HG03196 (cell line): ENCODE measurements around the gene CCL19.

Experiments used
- ATAC-seq: cut with Tn5 transposase; IDR thresholded peaks from one replicate; pipeline ENCODE4 v1.9.1; 2021; ENCODE audit not compliant: unreplicated experiment

Gene CCL19

GRCh38 chr9:34701023-34701768, 10.1 kb upstream of the CCL19 start:
- ATAC-seq = no peak

GRCh38 chr9:34694811-34695210, 3.7 kb upstream of the CCL19 start:
- no peak for ATAC-seq

DNA sequence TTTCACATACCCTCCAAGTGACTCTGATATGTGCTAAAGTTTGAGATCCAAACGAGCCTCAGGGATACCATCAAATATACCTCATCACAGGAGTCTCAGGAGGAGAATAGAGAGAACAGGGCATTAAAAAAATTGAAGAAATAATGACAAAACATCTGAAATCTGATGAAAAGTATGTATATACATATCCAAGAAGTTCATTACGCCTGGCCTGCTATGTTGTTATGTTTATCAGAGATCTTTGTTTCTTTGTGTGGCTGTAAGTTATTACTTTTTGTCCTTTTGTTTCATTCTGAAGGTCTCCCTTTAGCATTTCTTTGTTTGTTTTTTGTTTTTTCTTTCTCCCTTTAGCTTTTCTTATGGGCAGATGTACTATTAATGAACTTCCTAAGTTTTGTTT, 2.5 kb upstream of the CCL19 start:
- no peak for ATAC-seq

- no peak for ATAC-seq
Measured at GRCh38 chr9:34691936-34692315, 850 bp upstream of the CCL19 start.

GRCh38 chr9:34689512-34689911, 1.6 kb downstream of the CCL19 start:
- no peak for ATAC-seq

DNA sequence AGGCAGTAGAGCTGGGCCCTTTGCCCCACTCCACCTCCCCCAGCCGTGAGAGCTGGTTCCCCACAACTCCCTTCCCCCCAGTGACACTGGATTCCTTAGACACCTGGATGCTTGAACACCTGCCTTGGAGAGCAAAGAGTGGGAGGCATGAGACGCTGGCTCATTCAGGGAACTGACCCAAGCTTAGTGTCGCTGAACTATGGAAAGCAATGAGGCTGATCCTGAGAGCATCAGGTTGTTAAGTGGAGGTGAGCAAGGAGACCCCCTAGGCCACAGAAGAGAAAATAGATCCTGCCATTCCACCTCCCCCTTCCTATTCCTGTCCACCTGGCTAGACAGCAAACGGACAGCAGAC, 2.0 kb downstream of the CCL19 start:
- ATAC-seq = no peak

DNA sequence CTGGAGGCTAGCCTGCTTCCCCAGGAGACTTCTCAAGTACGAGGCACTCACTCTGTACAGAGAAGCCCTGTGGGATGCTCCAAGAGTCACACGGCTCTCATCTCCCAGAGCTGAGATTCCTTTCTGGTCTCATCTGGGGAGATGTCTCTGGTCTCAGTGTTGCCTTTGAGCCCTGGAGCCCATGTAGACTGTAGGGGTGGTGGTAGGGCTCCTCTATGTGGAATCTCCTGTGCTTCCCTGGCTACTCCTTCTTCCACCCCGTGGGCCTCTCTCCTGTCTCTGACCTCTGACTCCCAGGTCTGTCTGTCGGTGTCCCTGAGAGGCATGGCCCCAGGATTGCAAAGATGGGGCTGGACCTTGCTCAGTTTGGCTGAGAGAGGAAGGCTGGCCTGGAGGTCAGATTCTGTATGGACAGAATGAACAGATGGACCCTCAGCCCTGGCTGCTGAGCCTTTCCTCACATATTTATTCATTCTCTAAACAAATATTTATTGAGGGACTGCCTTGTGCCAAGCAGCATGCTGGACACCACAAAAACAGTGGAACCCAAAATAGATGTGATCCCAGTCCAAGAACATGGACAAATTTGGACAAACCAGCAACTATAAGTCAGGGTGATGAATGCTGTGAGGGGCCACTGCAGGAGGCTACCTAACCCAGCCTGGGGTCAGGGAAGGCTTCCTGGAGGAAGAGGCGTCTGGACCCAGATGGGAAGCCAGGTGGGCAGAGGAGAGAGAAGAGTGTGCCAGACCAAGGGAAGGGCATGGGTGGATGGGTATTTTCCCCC, 2.6 kb downstream of the CCL19 start:
- ATAC-seq = no peak

DNA sequence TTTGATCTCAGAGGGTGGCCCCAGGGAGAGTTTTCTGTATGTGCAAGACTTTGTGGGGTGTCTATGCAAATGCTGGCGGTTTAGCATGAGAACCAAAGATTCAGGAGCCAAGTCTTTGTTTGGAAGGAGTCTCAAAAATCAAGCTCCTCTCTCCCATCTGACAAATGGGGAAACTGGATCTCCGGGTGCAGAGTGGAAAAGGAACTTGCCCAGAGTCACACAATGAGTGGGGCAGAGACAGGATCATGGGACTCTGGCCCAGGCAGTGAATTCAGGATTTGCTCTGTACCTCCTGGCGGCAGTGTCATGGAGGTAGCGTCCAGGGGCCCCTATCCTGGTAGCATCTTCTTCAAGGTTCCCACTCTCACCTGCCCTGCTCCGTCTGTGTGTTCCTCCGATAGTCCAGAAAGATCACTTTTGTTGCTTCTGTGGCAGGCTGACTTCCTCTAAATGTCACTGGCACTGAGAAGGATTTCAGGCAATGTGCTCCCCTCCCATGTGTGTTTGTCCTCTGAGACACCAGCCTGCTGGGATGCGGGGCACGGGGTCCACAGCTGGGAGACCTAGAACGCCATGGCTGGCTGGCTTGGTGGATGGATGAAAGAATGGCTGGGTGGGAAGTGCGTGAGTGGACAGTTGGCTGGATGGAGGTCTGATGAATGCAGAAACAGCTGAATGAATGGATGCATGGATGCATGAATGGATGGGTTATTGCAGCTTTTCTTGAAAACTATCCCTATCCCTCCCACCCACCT, 3.6 kb downstream of the CCL19 start:
- no peak for ATAC-seq

- no peak for ATAC-seq
Measured at GRCh38 chr9:34686732-34687131, 4.3 kb downstream of the CCL19 start.

GRCh38 chr9:34686231-34686630, 4.8 kb downstream of the CCL19 start:
- ATAC-seq = no peak

GRCh38 chr9:34685591-34685990, 5.5 kb downstream of the CCL19 start:
- no peak for ATAC-seq

DNA sequence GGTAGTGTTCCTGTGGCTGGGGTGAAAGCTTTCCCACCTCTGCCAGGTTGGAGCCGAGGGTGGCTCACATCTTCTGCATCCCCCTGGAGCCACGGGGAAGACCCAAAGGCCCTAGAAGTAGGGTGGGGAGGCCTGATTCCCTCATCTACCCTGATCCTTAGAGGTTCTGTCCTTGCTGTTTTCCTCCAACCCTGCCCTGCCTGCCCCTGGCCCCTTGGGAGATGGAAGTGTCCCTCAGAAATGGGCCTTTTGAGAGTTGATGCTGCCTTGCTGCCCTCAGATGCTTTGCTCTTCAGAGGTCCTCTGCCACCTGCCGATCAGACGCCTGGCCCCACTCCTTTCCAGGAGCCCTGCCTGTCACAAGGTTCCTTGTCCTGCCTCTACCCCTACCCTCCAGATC, 6.3 kb downstream of the CCL19 start:
- ATAC-seq = no peak

GRCh38 chr9:34684145-34684544, 6.9 kb downstream of the CCL19 start:
- ATAC-seq = no peak

DNA sequence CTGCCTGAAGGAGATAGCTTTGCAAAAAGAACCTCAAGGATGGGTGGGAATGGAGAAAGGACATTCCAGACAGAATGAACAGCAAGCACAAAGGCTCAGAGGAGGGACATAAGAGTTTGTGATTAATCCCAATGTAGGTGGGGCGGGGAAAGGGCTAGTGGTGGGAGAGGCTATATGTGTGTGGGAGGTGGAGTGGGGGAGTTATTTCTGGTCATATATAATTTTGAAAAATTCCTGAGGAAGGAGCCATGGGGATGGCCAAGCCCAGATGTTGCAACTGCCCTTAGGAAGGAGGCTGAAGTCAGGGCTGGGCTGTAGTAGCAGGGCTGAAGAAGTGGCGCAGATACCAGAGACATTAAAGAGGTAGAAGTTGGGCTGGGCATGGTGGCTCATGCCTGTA, 15.2 kb downstream of the CCL19 start:
- ATAC-seq = no peak

GRCh38 chr9:34675048-34675714, 15.9 kb downstream of the CCL19 start:
- ATAC-seq = no peak

- ATAC-seq = no peak
Measured at GRCh38 chr9:34674440-34674839, 16.6 kb downstream of the CCL19 start.

DNA sequence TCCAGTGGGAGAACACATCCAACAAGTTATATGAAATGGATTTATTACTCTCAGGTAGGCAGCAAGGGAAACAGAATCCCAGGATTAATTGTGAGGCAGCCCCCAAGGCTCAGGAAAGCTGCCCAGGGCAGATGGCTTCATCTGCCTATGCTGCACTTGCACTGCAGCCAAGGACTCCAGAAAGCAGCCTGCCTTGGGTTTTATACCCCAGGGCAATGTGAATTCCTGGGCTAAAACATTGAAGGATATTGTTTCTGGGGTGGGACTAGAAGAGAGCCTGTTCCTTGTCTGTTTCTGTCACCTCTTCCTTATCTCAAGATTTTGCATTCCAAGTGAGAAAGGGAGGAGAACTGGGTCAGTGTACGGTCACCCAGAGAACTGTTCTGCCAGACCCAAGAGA, 19.8 kb downstream of the CCL19 start:
- no peak for ATAC-seq

GRCh38 chr9:34669809-34670562, 21.1 kb downstream of the CCL19 start:
- no peak for ATAC-seq

GRCh38 chr9:34665381-34666250, 25.5 kb downstream of the CCL19 start:
- ATAC-seq = peak; percentile 54

DNA sequence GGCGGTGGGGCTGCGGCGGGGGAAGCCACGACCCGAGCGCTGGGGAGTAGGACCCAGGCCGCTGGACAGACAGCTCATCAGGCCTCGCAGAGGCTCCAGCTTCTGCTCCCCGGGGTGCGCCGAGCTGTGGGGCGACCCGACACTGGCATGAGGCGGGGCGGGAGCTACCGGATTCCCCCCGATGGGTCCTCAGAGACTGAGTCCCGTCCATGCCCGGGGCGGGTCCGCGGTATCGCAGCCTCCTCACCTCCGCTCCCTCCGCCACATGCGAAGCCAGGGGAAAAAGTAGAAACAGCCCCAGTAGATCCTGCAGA, 26.1 kb downstream of the CCL19 start:
- no peak for ATAC-seq
